Activated B cell treated with CpG ODN at 0.5 μM for 24 hours (primary cell): ENCODE data around the gene AMBRA1. TPM values are rescaled to one million over a fixed set of nuclear protein-coding genes. Genes with fewer than 3 reads are reported as not detected.

Experiments used
- ATAC-seq: fragments of 200-7000 bp; cut with Tn5 transposase; one replicate; pipeline ENCODE4 v1.10.0; 2021; ENCODE audit warnings: low read depth, mild to moderate bottlenecking, moderate library complexity
- CTCF ChIA-PET: fragments of 350-600 bp; sonication (Branson Sonifier 250); formaldehyde crosslinking; loops from one replicate; lab custom pipeline; 2021; ENCODE audit warnings: antibody characterized with exemption; lab: Charles Lee
- POLR2A ChIA-PET: fragments of 350-600 bp; sonication (Branson Sonifier 250); formaldehyde crosslinking; loops from one replicate; lab custom pipeline; 2021; ENCODE audit warnings: antibody characterized with exemption; lab: Charles Lee
- DNase-seq: peaks from one replicate; pipeline ENCODE4 v3.0.0; 2022
- H3K27ac Mint-ChIP-seq: one replicate; pipeline ENCODE4 v1.8.0; 2020; ENCODE audit warnings: mixed read lengths
- H3K27me3 Mint-ChIP-seq: one replicate; pipeline ENCODE4 v1.8.0; 2021; ENCODE audit warnings: mixed read lengths
- H3K36me3 Mint-ChIP-seq: one replicate; pipeline ENCODE4 v1.8.0; 2021; ENCODE audit warnings: low read depth, mixed read lengths
- H3K4me1 Mint-ChIP-seq: one replicate; pipeline ENCODE4 v1.8.0; 2021; ENCODE audit warnings: mixed read lengths
- H3K4me3 Mint-ChIP-seq: one replicate; pipeline ENCODE4 v1.8.0; 2020; ENCODE audit warnings: mild to moderate bottlenecking, mixed read lengths
- H3K9me3 Mint-ChIP-seq: one replicate; pipeline ENCODE4 v1.8.0; 2020; ENCODE audit warnings: mixed read lengths
- intact Hi-C: fragments of 100-400 bp; cut with micrococcal nuclease; formaldehyde crosslinking; loops from one replicate; pipeline ENCODE4 v1.15.1; 2024
- total RNA-seq: library from RNA; stranded (reverse); gene quantifications from 2 replicates; pipeline ENCODE4 v1.2.3, GENCODE V29; 2022
- TF ChIP-seq, protein P1 (sequence below): fragments of 200-600 bp; IDR thresholded peaks from one replicate; pipeline ENCODE4 v1.8.0; 2022; ENCODE audit warnings: antibody characterized with exemption, mild to moderate bottlenecking

The AMBRA1 gene
- total RNA-seq, 1 donor from 2014 or later, result 39.1 TPM

DNA sequence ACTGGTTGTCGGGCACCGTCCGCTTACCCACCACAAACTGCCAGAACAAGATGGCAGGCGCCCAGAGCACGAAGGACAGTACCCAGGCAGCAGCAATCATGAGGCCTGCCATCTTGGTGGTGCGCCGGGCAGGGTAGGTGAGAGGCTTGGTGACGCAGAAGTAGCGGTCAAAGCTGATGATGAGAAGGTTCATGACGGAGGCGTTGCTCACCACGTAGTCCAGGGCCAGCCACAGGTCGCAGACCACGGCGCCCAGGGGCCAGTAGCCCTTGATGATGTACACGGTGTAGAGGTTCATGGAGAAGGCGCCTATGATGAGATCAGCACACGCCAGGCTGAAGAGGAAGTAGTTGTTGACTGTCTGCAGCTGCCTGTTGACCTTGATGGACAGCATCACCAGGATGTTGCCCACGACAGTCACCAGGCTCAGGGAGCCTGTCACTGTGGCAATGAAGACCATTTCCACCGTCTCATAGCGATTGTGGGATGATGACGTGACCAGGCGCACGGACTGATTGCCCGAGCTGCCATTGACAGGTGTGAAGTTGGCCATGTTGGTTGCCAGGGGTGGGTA lies 207.7 kb downstream of the AMBRA1 start:
- Mint-ChIP-seq H3K4me3 (no peak overlapping the region), H3K27ac (no peak overlapping the region)
- POLR2A ChIA-PET, result no interaction called here

DNA sequence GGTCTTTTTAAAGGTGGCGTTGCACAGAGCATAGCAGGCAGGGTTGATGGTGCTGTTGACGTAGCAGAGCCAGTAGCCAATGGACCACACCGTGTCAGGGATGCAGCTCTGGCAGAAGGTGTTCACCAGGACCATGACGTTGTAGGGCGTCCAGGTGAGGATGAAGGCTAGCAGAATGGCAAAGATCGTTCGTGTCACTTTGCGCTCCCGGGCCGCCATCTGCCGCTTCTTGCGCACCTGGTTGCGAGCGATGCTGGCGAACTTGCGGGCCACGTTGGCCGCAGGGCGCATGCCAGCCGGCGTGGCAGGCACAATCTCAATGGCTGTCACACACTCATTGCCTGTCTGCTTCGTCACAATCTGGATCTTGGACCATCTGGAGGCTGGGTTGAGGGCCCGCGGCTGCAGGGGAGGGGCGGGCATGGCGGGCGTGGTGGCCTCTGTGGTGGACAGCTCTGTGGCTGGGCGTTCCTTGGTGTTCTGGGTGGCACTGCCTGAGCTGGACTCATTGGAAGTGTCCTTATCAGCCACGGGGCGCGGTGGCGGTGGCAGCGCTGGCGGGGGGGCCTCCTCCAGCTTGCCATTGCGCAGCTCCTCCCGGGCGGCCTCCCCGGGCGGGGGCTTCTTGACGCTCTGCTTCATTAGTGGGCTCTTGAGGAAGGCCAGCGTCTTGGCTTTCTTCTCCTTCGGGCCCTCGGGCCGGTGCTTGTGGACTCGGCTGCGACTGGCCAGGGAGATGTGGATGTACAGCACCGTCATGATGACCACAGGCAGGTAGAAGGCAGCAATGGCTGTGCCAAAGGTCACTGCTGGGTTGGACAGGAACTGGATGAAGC lies 208.4 kb downstream of the AMBRA1 start:
- intact Hi-C loops, result loop anchor here (5.0 kb wide), 1 partner anchor 777 kb away; no protein-coding TSS in a partner anchor
- ChIA-PET CTCF (no interaction called here), POLR2A (no interaction called here)
- H3K27me3 Mint-ChIP-seq, result peaks cover 60% of the 10 kb centered on the region
- H3K4me1 Mint-ChIP-seq, result peaks cover 14% of the 10 kb centered on the region
- DNase-seq (no peak), ATAC-seq (no peak)
- no peak overlapping the region for H3K4me3 Mint-ChIP-seq
- TF ChIP-seq, protein P1, sequence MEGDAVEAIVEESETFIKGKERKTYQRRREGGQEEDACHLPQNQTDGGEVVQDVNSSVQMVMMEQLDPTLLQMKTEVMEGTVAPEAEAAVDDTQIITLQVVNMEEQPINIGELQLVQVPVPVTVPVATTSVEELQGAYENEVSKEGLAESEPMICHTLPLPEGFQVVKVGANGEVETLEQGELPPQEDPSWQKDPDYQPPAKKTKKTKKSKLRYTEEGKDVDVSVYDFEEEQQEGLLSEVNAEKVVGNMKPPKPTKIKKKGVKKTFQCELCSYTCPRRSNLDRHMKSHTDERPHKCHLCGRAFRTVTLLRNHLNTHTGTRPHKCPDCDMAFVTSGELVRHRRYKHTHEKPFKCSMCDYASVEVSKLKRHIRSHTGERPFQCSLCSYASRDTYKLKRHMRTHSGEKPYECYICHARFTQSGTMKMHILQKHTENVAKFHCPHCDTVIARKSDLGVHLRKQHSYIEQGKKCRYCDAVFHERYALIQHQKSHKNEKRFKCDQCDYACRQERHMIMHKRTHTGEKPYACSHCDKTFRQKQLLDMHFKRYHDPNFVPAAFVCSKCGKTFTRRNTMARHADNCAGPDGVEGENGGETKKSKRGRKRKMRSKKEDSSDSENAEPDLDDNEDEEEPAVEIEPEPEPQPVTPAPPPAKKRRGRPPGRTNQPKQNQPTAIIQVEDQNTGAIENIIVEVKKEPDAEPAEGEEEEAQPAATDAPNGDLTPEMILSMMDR, result no peak
- no peaks in the 10 kb centered on the region for H3K9me3 Mint-ChIP-seq
- H3K36me3 Mint-ChIP-seq, result no peaks in the 10 kb centered on the region
- H3K27ac Mint-ChIP-seq, result no peak overlapping the region

More for the DNA sequence above, 207.7 kb downstream of the AMBRA1 start:
- Mint-ChIP-seq H3K27me3 (peaks cover 60% of the 10 kb centered on the region), H3K36me3 (no peaks in the 10 kb centered on the region), H3K9me3 (no peaks in the 10 kb centered on the region), H3K4me1 (peaks cover 17% of the 10 kb centered on the region)
- intact Hi-C loops, result loop anchor here (5.0 kb wide), 1 partner anchor 776 kb away; no protein-coding TSS in a partner anchor
- ATAC-seq, result no peak
- TF ChIP-seq, protein P1, result no peak
- CTCF ChIA-PET, result interaction anchor here (1.0 kb wide), 1 partner anchor 143 kb away, joined by 3 read pairs; no protein-coding TSS in a partner anchor
- no peak for DNase-seq

DNA sequence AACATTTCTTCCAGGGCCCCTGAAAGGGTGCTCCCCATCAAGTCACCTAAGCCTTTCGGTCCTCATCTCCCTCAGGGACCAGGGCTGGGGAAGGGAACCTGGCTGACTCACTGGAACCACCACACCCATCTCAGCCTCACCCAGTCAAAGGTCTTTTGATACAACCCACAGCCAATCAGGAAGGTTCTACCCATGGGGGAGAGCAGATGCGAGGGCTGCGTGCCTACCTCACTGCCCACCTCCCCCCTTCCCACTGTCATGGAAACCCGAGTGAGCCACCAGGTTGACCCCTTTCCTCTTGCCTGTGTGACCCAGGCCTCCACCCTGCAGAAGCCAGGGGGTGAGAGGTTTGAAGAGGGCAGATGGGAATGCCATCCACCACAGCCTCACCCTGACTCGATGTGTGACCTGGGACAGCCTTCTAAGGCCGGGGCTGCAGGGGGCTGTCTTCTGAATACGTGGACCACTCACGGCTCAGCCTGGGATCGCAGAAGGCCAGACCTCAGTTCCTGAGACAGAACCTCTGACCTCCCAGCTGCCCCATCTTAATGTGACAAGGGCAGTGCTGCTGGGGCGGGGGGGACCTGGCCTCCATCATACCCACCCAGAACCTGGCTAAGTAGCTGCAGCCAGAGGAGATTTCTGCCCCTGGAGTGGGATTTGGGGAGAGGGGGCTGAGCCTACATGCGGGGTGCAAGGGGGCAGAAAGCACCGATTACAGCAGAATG lies 209.7 kb downstream of the AMBRA1 start:
- ChIA-PET POLR2A (no interaction called here), CTCF (no interaction called here)
- TF ChIP-seq, protein P1, result no peak
- intact Hi-C loops, result loop anchor here (5.0 kb wide), 1 partner anchor 37 kb away; the partner anchor contains the start of gene DGKZ
- no peak overlapping the region for H3K4me3 Mint-ChIP-seq
- H3K4me1 Mint-ChIP-seq, result peaks cover 8% of the 10 kb centered on the region
- no peak overlapping the region for H3K27ac Mint-ChIP-seq
- ATAC-seq, result no peak
- DNase-seq, result no peak
- no peaks in the 10 kb centered on the region for H3K9me3 Mint-ChIP-seq
- H3K36me3 Mint-ChIP-seq, result no peaks in the 10 kb centered on the region
- H3K27me3 Mint-ChIP-seq, result peaks cover 53% of the 10 kb centered on the region

DNA sequence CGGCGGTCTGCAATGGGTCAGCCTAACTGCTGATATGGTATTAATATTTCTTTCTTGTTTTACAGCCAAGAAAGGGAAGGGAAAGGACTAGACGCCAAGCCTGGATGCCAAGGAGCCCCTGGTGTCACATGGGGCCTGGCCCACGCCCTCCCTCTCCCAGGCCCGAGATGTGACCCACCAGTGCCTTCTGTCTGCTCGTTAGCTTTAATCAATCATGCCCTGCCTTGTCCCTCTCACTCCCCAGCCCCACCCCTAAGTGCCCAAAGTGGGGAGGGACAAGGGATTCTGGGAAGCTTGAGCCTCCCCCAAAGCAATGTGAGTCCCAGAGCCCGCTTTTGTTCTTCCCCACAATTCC lies 210.4 kb downstream of the AMBRA1 start:
- intact Hi-C loops, result loop anchor here (5.0 kb wide), 1 partner anchor 36 kb away; the partner anchor contains the start of gene DGKZ
- Mint-ChIP-seq H3K4me3 (no peak overlapping the region), H3K27ac (no peak overlapping the region), H3K4me1 (peaks cover 8% of the 10 kb centered on the region), H3K36me3 (no peaks in the 10 kb centered on the region), H3K27me3 (peaks cover 47% of the 10 kb centered on the region), H3K9me3 (no peaks in the 10 kb centered on the region)
- ATAC-seq (no peak), DNase-seq (no peak)
- TF ChIP-seq, protein P1, result no peak
- POLR2A ChIA-PET, result no interaction called here
- CTCF ChIA-PET, result no interaction called here
